Activated T-helper 17 cell treated with anti-CD3 and anti-CD28 coated beads, Interleukin-2, amount 50 U/mL, for 72 hours (primary cell): ENCODE data around the gene LRCH3. TPM values are rescaled to one million over a fixed set of nuclear protein-coding genes. Genes with fewer than 3 reads are reported as not detected.
A peak's percentile ranks its signal among the peaks of the same experiment; 100 is the strongest.

Experiments used
- ATAC-seq: fragments of 150-1000 bp; cut with Tn5 transposase; replicated peaks from 2 replicates; pipeline ENCODE4 v1.10.0; 2021; ENCODE audit warnings: mild to moderate bottlenecking, moderate library complexity
- H3K27ac Mint-ChIP-seq: one replicate; pipeline ENCODE4 v1.8.0; 2022; ENCODE audit warnings: mixed read lengths
- H3K27me3 Mint-ChIP-seq: one replicate; pipeline ENCODE4 v1.8.0; 2022; ENCODE audit warnings: mixed read lengths
- H3K36me3 Mint-ChIP-seq: one replicate; pipeline ENCODE4 v1.8.0; 2022; ENCODE audit warnings: low read depth, mild to moderate bottlenecking, mixed read lengths
- H3K4me1 Mint-ChIP-seq: one replicate; pipeline ENCODE4 v1.8.0; 2022; ENCODE audit warnings: mixed read lengths
- H3K4me3 Mint-ChIP-seq: one replicate; pipeline ENCODE4 v1.8.0; 2022; ENCODE audit warnings: mild to moderate bottlenecking, mixed read lengths
- H3K9me3 Mint-ChIP-seq: one replicate; pipeline ENCODE4 v1.8.0; 2022; ENCODE audit warnings: mixed read lengths
- total RNA-seq, 2 donors: library from RNA; stranded (reverse); gene quantifications; one replicate each; pipeline ENCODE4 v1.2.3, GENCODE V29; 2022

LRCH3 gene
- total RNA-seq, 2 donors from 2014 or later: 59.2 to 62.8 TPM

DNA sequence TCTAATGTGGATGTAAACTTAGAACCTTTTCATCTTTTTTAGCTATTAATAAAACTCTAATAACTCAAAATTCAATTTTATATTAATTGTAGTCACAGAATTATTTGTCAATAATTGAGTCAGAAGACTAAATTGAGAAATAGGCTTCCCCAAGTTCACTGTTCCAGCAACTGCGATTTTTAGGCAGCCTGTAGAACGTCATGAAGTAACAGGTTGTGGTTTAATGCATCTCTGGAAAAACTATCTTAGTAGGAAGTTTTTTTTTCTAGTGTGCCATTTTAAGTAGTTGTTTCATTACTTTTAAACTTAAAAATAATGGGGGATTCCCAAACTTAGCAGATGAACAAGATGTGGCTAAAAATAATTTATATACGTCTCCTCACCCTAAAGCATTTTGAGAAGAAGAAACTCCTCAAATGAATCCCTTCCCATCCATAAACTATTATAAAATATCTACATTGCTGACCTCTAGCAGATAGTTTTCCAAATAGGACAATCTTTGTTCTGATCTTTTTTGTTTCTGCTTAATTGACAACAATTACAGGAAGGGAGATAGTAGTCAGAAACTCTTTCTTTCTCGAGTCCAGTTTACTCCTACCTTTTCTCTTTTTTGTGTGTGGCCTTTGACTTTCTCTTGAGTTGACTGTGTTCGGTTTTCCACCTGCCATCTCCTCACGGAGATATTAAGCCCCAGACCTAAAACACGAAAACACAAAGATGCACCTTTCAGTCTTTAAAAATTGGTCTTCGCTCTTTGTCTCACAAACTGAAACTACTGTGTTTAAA, 43.1 kb downstream of the LRCH3 start:
- peak overlapping the region; percentile 67 for H3K27ac Mint-ChIP-seq

DNA sequence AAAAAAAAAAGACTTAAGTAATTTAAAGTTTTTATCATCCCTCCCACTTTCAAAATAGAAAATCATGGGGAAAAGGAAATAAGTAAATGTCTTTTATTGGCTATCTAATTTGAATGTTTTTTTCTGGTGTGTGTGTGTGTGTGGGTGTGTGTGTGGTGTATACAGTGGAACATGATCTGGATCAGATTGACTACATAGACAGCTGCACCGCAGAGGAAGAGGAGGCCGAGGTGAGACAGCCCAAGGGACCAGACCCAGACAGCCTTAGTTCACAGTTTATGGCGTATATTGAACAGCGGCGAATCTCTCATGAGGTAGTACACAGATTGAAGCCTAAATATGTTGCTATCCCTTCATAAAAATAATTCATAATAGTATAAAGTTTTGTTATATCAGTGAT, 44.5 kb downstream of the LRCH3 start:
- H3K36me3 Mint-ChIP-seq: peaks cover 91% of the 10 kb centered on the region
- H3K4me3 Mint-ChIP-seq: no peak overlapping the region
- H3K27me3 Mint-ChIP-seq: no peaks in the 10 kb centered on the region
- peak overlapping the region; percentile 52 for H3K27ac Mint-ChIP-seq
- H3K4me1 Mint-ChIP-seq: no peaks in the 10 kb centered on the region
- no peaks in the 10 kb centered on the region for H3K9me3 Mint-ChIP-seq
- peak; percentile 83 for ATAC-seq

More for the DNA sequence above, 43.1 kb downstream of the LRCH3 start:
- Mint-ChIP-seq H3K36me3 (peaks cover 90% of the 10 kb centered on the region), H3K27me3 (no peaks in the 10 kb centered on the region), H3K9me3 (no peaks in the 10 kb centered on the region), H3K4me1 (no peaks in the 10 kb centered on the region), H3K4me3 (peak overlapping the region; percentile 45)
- ATAC-seq: peak; percentile 34

DNA sequence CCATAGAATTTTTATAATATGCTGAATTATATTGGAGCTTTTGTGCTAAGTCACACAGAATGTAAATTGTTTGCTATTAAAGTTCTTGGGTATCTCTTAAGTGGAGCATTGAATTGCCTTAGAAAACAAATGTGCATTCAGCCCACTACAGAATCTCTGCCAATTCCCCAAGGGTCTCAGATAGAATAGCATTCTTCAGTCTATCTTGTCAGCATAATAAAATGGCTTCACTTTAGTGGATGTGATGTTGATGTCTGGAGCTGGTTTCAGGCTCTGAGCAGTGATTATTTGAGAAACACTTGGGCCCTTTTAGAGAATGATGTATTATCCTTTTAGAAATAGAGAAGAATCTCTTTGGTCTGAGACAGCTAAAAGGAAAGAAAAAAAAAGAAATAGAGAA, 45.2 kb downstream of the LRCH3 start:
- Mint-ChIP-seq H3K4me1 (no peaks in the 10 kb centered on the region), H3K9me3 (no peaks in the 10 kb centered on the region), H3K27ac (peak overlapping the region; percentile 52), H3K4me3 (no peak overlapping the region), H3K36me3 (peaks cover 91% of the 10 kb centered on the region), H3K27me3 (no peaks in the 10 kb centered on the region)
- ATAC-seq: no peak

DNA sequence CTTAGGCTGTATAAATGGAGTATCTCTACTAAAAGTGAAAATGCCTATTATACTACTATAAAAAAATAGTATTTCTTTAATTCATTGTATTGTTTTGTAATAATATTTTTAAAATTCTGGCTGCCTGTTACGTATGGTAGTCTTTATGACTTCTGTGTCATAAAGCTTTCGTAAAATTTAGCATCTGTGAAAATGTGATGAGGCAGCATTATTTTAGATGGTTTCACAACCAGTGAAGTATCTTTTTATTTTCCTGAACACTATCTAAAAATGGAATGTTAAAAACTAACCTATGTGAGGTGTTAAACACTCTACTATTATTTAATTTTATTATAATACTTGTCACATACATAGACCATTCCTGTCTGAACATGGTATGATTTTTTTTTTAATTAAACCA, 46.2 kb downstream of the LRCH3 start:
- Mint-ChIP-seq H3K9me3 (no peaks in the 10 kb centered on the region), H3K27me3 (no peaks in the 10 kb centered on the region), H3K4me1 (no peaks in the 10 kb centered on the region), H3K27ac (no peak overlapping the region), H3K36me3 (peaks cover 94% of the 10 kb centered on the region), H3K4me3 (no peak overlapping the region)
- ATAC-seq: no peak

DNA sequence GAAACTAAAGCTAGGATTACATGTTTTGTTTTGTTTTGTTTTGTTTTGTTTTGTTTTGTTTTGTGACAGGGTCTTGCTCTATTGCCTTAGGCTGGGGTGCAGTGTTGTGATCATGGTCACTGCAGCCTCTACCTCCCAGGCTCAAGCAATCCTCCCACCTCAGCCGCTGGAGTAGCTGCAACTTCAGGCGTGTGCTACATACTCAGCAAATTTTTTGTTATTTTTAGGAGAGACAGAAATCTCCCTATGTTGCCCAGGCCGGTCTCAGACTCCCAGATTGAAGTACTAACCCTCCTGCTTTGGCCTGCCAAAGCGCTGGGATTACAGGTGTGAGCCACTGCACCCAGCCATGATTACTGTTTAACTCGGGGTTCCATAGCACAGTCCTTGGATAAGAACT, 50.7 kb downstream of the LRCH3 start:
- Mint-ChIP-seq H3K4me3 (no peak overlapping the region), H3K4me1 (peaks cover 5% of the 10 kb centered on the region), H3K9me3 (no peaks in the 10 kb centered on the region), H3K36me3 (peaks cover 96% of the 10 kb centered on the region), H3K27me3 (no peaks in the 10 kb centered on the region), H3K27ac (no peak overlapping the region)
- ATAC-seq: no peak

DNA sequence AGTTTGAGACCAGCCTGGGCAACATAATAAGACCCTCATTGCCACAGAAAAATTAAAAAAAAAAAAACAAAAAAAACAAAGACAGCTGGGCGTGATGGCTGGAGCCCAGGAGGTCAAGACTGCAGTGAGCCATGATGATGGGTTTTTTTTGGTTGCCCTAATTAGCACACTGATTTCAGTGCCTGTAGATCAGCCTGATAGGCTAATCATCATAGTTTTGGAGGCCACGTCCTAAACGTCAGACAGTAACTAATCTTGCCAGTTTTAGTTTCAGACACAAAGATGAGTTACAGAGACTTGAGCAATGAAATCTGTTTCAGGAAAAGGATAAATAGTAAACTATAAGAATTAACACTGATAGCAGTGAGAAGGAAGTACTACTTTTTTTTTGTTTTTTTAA, 55.4 kb downstream of the LRCH3 start:
- Mint-ChIP-seq H3K27me3 (no peaks in the 10 kb centered on the region), H3K4me1 (peaks cover 17% of the 10 kb centered on the region), H3K9me3 (no peaks in the 10 kb centered on the region), H3K36me3 (peaks cover 97% of the 10 kb centered on the region), H3K27ac (no peak overlapping the region), H3K4me3 (peak overlapping the region; percentile 19)
- ATAC-seq: peak; percentile 67

DNA sequence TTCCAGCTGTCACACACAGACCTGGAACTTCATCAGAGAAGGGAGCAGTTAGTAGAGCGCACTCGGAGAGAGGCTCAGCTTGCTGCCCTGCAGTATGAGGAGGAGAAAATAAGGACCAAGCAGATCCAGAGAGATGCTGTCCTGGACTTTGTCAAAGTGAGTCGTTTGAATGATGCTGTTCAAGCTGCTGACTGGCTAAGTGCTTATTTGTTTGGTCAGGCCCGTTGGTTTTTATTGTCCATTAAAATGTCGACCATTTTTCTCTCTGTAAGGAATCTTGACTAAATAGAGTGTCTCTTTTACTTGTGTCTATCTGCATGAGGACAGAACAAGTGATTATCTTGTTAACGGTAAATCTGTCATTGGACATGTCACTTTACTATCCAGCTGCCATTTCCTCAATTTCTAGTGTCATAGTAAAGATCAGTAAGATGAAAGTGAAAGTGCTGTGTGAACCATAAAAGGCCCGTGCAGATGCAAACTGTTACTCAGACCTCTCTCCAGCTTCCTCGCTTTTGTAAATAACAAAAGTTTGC, 56.9 kb downstream of the LRCH3 start:
- Mint-ChIP-seq H3K4me3 (peak overlapping the region; percentile 71), H3K27me3 (no peaks in the 10 kb centered on the region), H3K4me1 (peaks cover 17% of the 10 kb centered on the region), H3K27ac (peak overlapping the region; percentile 29), H3K36me3 (peaks cover 97% of the 10 kb centered on the region), H3K9me3 (no peaks in the 10 kb centered on the region)
- ATAC-seq: peak; percentile 79

DNA sequence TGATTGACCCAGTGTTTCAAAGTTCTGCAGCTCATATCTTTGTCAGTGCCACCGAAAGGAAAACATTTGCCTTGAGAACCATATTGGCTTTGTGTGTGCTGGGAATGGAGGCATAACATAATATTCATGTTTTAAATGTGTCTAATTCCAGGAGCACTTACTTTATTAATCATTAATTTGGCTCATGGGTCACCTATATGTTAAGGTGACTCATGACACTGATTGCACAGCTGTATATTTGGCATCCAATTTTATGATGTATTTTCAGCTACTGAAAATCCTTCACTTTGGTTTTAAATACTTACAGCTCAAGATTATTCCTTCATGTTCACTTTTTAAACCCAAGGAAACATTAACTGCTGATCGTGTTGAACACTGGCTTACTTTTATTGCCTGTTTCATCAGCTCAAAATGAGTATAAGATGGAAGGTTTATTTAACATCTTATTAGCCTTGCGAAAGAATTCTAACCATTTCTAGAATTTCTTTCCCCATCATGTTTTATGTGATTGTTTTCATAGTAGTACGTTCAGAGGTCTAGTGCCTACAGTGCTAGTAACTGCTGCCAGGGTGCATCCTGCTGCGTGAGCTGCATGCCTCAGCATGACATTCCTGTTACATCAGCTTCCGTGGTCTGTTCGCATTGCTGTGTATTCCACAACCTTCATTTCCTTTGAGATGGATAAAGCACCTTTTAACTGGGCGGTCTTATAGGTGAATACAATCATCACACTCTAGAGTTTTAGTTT, 63.7 kb downstream of the LRCH3 start:
- H3K27ac Mint-ChIP-seq: no peak overlapping the region
- no peak overlapping the region for H3K4me3 Mint-ChIP-seq
- no peaks in the 10 kb centered on the region for H3K9me3 Mint-ChIP-seq
- peaks cover 90% of the 10 kb centered on the region for H3K36me3 Mint-ChIP-seq
- no peaks in the 10 kb centered on the region for H3K27me3 Mint-ChIP-seq
- no peak for ATAC-seq
- H3K4me1 Mint-ChIP-seq: no peaks in the 10 kb centered on the region

DNA sequence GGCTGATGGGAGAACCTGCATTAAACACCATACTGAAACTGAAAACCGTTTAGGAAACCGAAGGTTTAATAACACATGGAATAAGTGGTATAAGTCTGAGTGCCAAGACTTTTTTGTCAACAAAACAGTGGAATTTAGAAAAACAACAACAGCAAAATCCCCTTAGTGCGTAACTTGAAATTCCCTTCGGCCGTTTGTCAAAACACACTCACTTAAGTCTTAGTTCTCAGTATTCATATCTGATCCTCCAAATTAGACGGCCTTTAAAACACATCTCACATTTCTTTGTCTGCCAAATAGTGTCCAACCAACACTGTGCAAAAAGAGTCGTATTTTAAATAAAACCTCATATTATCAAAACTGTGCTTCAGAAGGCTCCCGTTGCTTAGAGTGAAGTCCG, 64.5 kb downstream of the LRCH3 start:
- Mint-ChIP-seq H3K4me1 (no peaks in the 10 kb centered on the region), H3K36me3 (peaks cover 90% of the 10 kb centered on the region), H3K27me3 (no peaks in the 10 kb centered on the region), H3K9me3 (no peaks in the 10 kb centered on the region), H3K27ac (no peak overlapping the region), H3K4me3 (no peak overlapping the region)
- ATAC-seq: no peak

DNA sequence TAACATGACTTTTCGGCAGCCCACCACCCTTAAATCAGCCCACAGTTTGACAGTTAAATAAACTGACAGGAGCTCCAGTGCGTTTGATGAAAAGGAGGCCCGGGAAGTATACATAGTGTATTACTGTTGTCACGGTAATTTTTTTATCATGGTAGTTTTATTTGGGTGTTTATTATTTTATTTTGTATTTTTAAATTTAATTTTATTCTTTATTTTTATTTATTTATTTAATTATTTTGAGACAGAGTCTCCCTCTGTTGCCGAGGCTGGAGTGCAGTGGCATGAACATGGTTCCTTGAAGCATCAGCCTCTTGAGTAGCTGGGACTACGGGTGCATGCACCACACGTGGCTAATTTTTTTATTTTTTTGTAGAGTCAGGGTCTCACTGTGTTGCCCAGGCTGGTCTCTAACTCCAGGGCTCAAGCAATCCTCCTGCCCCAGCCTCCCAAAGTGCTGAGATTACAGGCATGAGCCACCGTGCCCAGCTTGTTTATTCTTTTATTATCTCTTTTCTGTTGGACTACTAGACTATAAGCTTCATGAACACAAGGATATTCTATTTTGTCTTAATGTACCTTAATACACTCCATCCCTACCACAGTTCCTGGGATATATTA, 65.3 kb downstream of the LRCH3 start:
- Mint-ChIP-seq H3K9me3 (no peaks in the 10 kb centered on the region), H3K36me3 (peaks cover 90% of the 10 kb centered on the region), H3K27me3 (no peaks in the 10 kb centered on the region), H3K4me1 (peaks cover 6% of the 10 kb centered on the region), H3K27ac (no peak overlapping the region), H3K4me3 (no peak overlapping the region)
- ATAC-seq: no peak

DNA sequence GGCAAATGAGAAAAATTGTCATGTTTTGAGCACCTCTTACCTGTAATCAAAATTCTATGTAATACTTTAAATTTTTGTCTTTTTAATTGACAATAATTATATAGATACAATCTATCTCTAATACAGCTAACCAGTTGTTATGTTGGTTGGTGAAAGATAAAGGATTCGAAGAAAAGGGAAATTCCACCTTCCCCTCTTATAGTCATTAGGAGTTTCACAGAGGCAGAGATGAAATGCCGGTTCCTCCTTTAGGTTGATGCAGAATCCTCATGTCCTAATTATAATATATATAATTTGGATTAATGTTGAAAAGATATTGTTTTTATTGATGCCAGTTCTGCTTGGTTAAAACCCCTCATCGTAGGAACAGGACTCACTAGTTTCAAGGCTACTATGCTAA, 67.1 kb downstream of the LRCH3 start:
- Mint-ChIP-seq H3K9me3 (no peaks in the 10 kb centered on the region), H3K27ac (no peak overlapping the region), H3K36me3 (peaks cover 80% of the 10 kb centered on the region), H3K4me3 (no peak overlapping the region), H3K27me3 (no peaks in the 10 kb centered on the region), H3K4me1 (peaks cover 6% of the 10 kb centered on the region)
- ATAC-seq: no peak

DNA sequence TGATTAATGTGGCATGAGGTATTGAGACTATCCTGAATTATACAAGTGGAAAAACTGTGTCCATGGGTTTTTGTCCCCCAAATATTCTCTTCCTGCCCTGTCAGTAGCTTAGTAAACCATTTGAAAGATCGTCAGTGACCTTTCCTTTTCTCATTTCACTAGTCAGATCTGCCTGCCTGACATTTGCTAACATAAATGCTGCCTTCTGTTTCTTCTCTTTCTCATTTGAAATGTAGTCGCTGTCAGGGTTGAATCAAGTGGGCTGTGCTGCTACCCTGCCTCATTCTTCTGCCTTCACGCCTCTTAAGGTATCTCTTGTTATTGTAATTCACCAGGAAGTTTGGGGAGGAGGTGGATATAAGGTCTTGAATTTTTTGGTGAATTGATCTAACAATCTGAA, 67.5 kb downstream of the LRCH3 start:
- ATAC-seq: no peak
- Mint-ChIP-seq H3K36me3 (peaks cover 79% of the 10 kb centered on the region), H3K9me3 (no peaks in the 10 kb centered on the region), H3K4me3 (no peak overlapping the region), H3K27ac (no peak overlapping the region), H3K27me3 (no peaks in the 10 kb centered on the region), H3K4me1 (peaks cover 6% of the 10 kb centered on the region)

DNA sequence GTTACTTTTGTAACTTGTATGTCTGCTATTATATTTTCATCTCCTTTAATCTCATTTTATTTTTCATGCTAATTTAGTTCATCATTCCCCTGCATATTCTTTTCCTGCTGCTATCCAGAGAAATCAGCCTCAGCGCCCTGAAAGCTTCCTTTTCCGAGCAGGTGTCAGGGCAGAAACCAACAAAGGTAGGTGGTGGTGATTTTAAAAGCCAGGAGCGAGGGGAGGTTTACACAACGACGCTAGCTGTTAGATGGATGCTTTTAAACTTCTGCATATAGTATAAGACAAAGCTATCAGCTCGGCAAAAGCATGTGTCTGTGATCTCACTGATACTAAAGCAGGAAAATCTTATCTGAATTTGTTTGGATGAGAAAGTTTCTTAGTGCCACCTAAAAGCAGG, 75.0 kb downstream of the LRCH3 start:
- Mint-ChIP-seq H3K27ac (no peak overlapping the region), H3K9me3 (no peaks in the 10 kb centered on the region), H3K36me3 (peaks cover 52% of the 10 kb centered on the region), H3K4me3 (no peak overlapping the region), H3K4me1 (peaks cover 9% of the 10 kb centered on the region), H3K27me3 (no peaks in the 10 kb centered on the region)
- no peak for ATAC-seq

DNA sequence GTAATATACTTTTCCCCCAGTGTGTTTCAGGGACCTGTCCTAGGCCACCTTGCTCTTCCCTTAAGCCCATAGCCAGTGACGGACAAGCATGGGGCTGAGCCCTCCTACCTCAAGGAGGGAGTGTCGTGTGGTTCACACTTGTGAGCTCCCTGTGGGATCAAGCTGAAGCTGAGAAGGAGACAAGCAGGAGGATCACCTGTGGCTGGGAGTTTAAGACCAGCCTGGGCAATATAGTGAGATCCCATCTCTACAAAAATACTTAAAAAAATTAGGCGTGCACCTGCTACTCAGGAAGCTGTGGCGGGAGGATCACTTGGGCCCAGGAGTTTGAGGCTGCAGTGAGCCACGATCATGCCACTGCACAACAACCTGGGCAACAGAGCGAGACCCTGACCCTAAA, 82.3 kb downstream of the LRCH3 start:
- Mint-ChIP-seq H3K36me3 (peaks cover 62% of the 10 kb centered on the region), H3K4me1 (peaks cover 10% of the 10 kb centered on the region), H3K9me3 (no peaks in the 10 kb centered on the region), H3K27me3 (no peaks in the 10 kb centered on the region), H3K27ac (no peak overlapping the region), H3K4me3 (no peak overlapping the region)
- ATAC-seq: no peak
